GM12873 (cell line): ENCODE measurements around the gene WNT2.

Source experiments
- TF ChIP-seq, protein P1 (sequence below): IDR thresholded peaks from 2 replicates; pipeline ENCODE4 v1.5.1; 2012; ENCODE audit warnings: low read depth, mild to moderate bottlenecking, moderate library complexity, low read length, control low read depth; ENCODE audit not compliant: insufficient read depth; ENCODE audit errors: missing control alignments

WNT2 gene

DNA sequence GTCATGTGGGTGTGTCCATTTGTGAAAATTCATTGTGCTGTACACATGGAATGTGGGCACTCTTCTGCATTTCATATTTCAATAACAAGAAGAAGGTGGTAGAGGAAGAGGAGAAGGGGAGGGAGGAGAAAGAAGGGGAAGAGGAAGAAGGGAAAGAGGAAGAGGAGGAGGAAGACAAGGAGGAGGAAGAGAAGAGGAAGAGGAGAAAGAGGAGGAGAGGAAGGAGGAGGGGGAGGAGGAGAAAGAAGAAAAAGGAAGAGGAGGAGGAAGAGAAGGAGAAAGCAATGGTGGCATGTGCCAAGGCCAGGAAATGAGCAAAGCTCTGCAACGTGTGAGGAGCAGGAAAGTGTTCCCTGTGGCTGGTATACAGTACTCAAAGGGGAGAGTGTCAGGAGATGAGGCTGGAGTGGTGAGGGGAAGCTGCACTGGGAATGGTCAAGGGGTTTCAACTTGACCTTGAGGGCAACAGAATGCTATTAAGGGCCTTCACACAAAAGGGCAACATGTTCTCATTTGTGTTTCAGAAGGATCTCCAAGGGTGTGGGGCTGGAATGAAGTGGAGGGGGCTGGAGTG lies 40.5 kb downstream of the WNT2 start:
- TF ChIP-seq, protein P1, sequence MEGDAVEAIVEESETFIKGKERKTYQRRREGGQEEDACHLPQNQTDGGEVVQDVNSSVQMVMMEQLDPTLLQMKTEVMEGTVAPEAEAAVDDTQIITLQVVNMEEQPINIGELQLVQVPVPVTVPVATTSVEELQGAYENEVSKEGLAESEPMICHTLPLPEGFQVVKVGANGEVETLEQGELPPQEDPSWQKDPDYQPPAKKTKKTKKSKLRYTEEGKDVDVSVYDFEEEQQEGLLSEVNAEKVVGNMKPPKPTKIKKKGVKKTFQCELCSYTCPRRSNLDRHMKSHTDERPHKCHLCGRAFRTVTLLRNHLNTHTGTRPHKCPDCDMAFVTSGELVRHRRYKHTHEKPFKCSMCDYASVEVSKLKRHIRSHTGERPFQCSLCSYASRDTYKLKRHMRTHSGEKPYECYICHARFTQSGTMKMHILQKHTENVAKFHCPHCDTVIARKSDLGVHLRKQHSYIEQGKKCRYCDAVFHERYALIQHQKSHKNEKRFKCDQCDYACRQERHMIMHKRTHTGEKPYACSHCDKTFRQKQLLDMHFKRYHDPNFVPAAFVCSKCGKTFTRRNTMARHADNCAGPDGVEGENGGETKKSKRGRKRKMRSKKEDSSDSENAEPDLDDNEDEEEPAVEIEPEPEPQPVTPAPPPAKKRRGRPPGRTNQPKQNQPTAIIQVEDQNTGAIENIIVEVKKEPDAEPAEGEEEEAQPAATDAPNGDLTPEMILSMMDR = no peak

DNA sequence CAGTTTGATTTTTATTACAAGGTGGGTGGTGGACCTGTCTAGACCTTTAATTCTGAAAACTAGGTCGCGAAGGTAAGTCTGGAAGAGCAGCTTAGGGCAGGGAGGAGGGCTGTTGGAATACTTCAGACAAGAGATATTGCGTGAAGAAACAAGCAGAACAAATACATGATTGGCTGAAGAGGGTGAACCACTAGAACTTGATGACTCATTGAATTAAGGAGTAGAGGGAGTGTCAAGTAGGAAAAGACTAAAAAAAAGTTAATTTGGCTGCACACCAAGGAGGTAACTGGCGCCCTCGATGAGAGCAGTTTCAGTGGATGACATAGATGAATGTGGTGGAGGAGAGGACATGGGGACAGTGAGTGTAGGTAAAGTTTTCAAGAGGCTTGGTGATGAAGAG lies 41.3 kb downstream of the WNT2 start:
- TF ChIP-seq, protein P1 = no peak

DNA sequence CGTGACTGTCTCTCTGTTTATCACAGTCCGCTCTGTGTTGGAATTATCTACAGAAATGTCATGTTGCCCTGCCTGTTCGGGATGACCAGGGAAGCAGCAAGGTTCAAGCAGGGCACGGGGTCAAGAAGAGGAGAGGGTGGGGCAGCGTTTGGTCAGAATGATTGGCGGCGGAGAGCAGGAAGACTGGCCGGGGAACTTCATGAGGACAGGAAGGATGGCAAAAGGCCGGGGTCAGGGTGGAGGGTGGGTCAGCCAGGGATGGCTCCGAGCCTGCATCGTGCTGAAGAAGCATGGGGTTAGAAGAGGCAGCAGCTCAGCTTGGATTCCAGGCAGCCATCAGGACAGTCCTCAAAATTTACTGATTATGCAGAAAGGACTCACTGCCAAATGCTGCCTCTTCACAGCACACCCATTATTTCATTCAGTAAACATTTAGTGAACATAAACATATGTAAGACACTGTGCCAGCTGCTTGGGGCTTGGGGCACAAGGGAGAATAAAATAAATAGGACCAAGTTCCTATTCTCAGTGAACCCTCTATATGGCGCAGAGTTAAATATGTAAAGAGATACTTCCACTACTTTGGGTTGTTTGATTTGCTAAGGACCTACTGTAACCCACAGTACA lies 42.8 kb downstream of the WNT2 start:
- TF ChIP-seq, protein P1 = no peak

DNA sequence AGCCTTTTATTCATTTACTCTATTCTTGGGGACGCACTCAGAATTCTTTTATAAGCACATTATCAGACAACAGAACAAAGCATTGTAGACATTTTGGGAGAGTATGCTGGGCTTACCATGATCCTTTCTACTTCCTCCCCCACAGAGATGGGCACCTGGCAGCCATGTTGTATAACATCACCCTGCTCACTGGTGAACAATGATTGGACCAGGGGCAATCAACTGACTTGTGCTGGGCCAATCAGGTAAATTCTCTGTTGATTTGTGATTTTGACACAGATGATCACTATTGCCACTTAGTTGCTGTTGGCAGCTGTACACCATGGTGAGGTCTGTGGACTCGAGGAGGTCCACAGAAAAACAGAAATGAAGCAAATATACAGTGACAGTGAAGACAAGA lies 43.7 kb downstream of the WNT2 start:
- TF ChIP-seq, protein P1 = no peak

DNA sequence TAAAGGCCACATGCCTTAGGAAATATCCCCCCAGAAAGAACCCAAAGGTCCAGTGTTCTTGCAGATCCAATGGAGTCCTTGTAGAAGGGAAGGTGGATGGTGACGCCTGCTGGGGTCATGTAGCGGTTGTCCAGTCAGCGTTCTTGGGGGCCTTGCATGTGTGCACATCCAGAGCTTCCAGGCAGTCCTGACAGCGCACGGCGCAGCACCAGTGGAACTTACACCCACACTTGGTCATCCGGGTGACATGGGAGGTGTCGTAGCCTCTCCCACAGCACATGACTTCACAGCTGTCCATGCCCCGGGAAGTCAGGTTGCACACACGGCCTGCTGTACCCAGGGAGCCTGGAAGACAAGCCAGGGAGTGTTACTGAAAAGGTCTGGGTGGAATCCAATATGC lies 44.8 kb downstream of the WNT2 start:
- TF ChIP-seq, protein P1 = no peak

DNA sequence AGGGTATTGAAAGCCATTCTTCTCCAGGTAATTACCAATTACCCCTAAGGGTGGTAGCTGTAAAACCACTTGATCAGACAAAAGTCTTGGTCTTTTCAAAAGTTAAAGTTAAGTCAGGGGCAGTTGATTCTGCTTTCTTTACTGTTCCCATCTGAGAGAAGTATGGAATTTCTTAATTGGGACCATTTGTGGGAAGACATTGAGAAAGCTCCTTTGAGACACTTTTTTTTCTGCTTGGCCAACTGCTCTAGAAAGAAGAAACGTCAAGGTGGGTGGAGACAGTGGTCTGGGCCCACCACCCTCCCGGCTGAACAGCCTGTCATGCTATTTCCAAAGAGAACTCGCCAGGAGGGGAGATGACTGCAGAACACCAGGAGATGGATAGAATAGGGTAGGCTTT lies 45.3 kb downstream of the WNT2 start:
- TF ChIP-seq, protein P1 = no peak

DNA sequence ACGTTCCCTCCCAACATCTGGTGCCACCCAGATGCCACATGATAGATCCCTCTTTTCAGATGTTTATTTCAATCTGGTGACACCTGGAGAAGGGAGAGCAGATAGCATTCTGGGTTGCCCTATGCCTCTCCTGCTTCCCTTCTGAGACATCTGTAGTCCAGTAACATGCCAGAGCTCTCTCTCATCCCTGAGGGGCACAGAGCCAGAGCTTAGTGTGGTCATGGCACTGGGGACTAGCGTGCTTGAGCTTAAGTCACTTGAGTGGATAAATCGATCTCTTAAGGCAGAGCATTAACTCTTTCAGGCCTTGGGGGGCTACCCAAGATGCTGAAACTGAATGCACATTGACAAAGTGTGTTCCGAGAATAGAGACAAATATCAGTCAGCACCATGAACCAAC lies 47.9 kb downstream of the WNT2 start:
- TF ChIP-seq, protein P1 = no peak
